HG02798 (cell line): Measurements from ENCODE around the gene SMC1B.
"Not testable (repeated sequence)": the region's sequence is repeated elsewhere in the genome, so short reads cannot be mapped to it uniquely, and the experiment has no call there.

Experiments used
- ATAC-seq: cut with Tn5 transposase; IDR thresholded peaks from one replicate; pipeline ENCODE4 v1.9.1; 2021; ENCODE audit warnings: mild to moderate bottlenecking; ENCODE audit not compliant: unreplicated experiment, poor library complexity

SMC1B gene

GRCh38 chr22:45353786-45354185, 59.6 kb downstream of the SMC1B start:
- ATAC-seq, result no peak

- ATAC-seq, result not testable (repeated sequence)
Observed at GRCh38 chr22:45352757-45353156, 60.6 kb downstream of the SMC1B start.

- ATAC-seq, result no peak
Observed at GRCh38 chr22:45351956-45352355, 61.4 kb downstream of the SMC1B start.

GRCh38 chr22:45349916-45350315, 63.5 kb downstream of the SMC1B start:
- no peak for ATAC-seq

- no peak for ATAC-seq
Observed at GRCh38 chr22:45344334-45344733, 69.1 kb downstream of the SMC1B start.

- no peak for ATAC-seq
Observed at GRCh38 chr22:45343143-45343542, 70.3 kb downstream of the SMC1B start.

GRCh38 chr22:45341498-45341897, 71.9 kb downstream of the SMC1B start:
- no peak for ATAC-seq

- no peak for ATAC-seq
Observed at GRCh38 chr22:45340323-45340722, 73.1 kb downstream of the SMC1B start.

- no peak for ATAC-seq
Observed at GRCh38 chr22:45338795-45339194, 74.6 kb downstream of the SMC1B start.

- no peak for ATAC-seq
Observed at GRCh38 chr22:45337536-45337935, 75.9 kb downstream of the SMC1B start.

GRCh38 chr22:45336971-45337431, 76.4 kb downstream of the SMC1B start:
- no peak for ATAC-seq

- no peak for ATAC-seq
Observed at GRCh38 chr22:45335854-45336522, 77.4 kb downstream of the SMC1B start.

GRCh38 chr22:45335021-45335818, 78.2 kb downstream of the SMC1B start:
- no peak for ATAC-seq

GRCh38 chr22:45334528-45334927, 78.9 kb downstream of the SMC1B start:
- ATAC-seq, result no peak

GRCh38 chr22:45334068-45334467, 79.3 kb downstream of the SMC1B start:
- no peak for ATAC-seq

GRCh38 chr22:45332001-45332400, 81.4 kb downstream of the SMC1B start:
- no peak for ATAC-seq

GRCh38 chr22:45331486-45331885, 81.9 kb downstream of the SMC1B start:
- no peak for ATAC-seq

- ATAC-seq, result no peak
Observed at GRCh38 chr22:45330548-45330947, 82.9 kb downstream of the SMC1B start.

- no peak for ATAC-seq
Observed at GRCh38 chr22:45329530-45329936, 83.9 kb downstream of the SMC1B start.

- no peak for ATAC-seq
Observed at GRCh38 chr22:45328822-45329529, 84.4 kb downstream of the SMC1B start.

- ATAC-seq, result not testable (repeated sequence)
Observed at GRCh38 chr22:45328261-45328660, 85.1 kb downstream of the SMC1B start.
